ENCODE data around the gene MVP. TPM values are rescaled to one million over a fixed set of nuclear protein-coding genes. Genes with fewer than 3 reads are reported as not detected.

MVP gene
- total and polyA plus RNA-seq, 8 donors: 58.8 to 179 (median 94.7) TPM

DNA sequence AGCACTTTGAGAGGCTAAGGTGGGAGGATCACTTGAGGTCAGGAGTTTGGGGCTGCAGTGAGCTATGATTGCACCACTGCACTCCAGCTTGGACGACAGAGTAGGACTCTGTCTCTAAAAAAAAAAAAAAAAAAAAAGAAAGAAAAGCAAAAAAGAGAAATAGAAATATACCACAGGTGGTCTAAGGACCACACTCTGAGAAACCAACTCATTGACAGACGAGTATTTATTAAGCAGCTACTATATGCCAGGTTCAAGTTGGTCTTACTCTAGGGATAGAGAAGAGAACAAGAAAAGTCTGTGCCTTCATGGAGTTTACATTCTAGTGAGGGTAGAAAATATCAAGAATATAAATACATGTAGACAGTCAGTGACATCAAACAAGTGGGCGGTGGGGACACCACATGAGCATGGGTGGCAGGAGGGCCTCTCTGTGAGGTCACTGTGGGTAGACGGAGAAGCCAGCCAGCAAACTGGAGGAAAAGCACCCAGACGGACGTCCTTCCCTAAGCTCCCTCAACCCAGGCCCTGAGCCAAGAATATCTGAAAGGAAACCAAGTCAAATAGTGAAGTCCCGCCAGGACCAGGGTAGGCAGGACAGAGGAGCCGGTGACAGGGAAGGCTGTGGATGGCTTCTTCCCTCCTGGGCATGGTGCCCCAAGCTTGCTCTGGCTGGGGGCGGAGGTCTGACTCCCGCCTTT lies 38.0 kb downstream of the MVP start:
- DNase-seq: peak in 1 of 6 donors; percentile 58
- H3K27ac ChIP-seq: no peak overlapping the region
- no peak overlapping the region for H3K4me3 ChIP-seq
- TF ChIP-seq, protein P1, sequence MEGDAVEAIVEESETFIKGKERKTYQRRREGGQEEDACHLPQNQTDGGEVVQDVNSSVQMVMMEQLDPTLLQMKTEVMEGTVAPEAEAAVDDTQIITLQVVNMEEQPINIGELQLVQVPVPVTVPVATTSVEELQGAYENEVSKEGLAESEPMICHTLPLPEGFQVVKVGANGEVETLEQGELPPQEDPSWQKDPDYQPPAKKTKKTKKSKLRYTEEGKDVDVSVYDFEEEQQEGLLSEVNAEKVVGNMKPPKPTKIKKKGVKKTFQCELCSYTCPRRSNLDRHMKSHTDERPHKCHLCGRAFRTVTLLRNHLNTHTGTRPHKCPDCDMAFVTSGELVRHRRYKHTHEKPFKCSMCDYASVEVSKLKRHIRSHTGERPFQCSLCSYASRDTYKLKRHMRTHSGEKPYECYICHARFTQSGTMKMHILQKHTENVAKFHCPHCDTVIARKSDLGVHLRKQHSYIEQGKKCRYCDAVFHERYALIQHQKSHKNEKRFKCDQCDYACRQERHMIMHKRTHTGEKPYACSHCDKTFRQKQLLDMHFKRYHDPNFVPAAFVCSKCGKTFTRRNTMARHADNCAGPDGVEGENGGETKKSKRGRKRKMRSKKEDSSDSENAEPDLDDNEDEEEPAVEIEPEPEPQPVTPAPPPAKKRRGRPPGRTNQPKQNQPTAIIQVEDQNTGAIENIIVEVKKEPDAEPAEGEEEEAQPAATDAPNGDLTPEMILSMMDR (IDR thresholded peaks at IDR 0.05): no peak
- H3K27me3 ChIP-seq: no peaks in the 10 kb centered on the region
- ATAC-seq: no peak
- H3K36me3 ChIP-seq: peaks cover 0 to 9% (median 0%) of the 10 kb centered on the region in 3 donors
- peaks cover 0 to 13% (median 11%) of the 10 kb centered on the region in 3 donors for H3K4me1 ChIP-seq
- FAIRE-seq: no peak
- WGBS, 2 donors: 50 to 53% methylated on average over 10 of the region's 10 CpGs
- intact Hi-C loops (cut with DNase I): no loop called here
- H3K9me3 ChIP-seq: no peaks in the 10 kb centered on the region

DNA sequence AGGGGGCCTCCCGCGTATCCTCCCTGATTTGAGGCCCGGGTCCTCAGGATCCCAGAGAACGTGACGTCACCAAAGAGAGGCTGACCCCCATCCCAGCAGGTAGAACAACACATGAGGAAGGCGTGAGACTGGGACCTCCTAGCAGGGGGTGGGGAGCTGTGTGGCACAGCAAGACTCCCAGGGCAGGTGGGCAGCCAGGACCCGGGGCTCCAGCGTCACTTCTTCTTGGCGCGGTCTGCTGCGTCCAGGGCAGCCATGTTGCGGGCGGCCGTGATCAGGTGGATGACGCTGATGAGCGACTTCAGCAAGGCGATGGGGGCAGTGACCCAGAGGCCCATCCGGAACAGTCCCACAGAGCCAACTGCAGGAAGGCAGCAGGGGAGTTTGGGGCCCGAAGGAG lies 38.7 kb downstream of the MVP start:
- H3K9me3 ChIP-seq: no peaks in the 10 kb centered on the region
- no peak for ATAC-seq
- peaks cover 0 to 9% (median 0%) of the 10 kb centered on the region in 3 donors for H3K36me3 ChIP-seq
- DNase-seq: no peak
- intact Hi-C loops (cut with DNase I): no loop called here
- no peak overlapping the region for H3K4me3 ChIP-seq
- no peaks in the 10 kb centered on the region for H3K27me3 ChIP-seq
- WGBS, 2 donors: 91 to 95% methylated on average over 18 to 19 of the region's 19 CpGs
- no peak for FAIRE-seq
- no peak overlapping the region for H3K27ac ChIP-seq
- TF ChIP-seq, protein P1 (IDR thresholded peaks at IDR 0.05): no peak
- peaks cover 0 to 16% (median 11%) of the 10 kb centered on the region in 3 donors for H3K4me1 ChIP-seq

DNA sequence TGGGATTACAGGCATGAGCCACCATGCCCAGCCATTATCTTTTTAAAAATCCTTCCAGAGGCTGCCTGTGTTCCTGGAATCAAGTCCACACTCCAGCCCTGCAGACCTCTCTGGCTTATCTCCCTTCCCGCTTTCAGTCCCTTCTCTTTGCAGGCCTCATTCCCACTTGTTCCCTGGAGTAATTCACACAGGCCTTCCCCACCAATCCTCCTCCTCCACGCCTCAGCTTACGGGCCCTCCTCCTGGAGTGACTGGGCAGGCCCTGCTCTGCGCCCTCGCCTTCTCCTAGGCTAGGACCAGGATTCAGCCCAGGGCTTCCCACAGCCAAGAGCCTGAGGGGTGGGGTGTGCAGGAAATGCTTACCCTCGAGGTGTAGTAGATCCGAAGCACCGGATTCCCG lies 40.0 kb downstream of the MVP start:
- Histone ChIP-seq H3K27ac (no peak overlapping the region), H3K4me1 (peaks cover 0 to 16% (median 11%) of the 10 kb centered on the region in 3 donors), H3K4me3 (no peak overlapping the region), H3K9me3 (no peaks in the 10 kb centered on the region), H3K27me3 (no peaks in the 10 kb centered on the region), H3K36me3 (peaks cover 0 to 9% (median 0%) of the 10 kb centered on the region in 3 donors)
- DNase-seq (no peak), FAIRE-seq (no peak), ATAC-seq (no peak)
- WGBS, 2 donors: 88 to 92% methylated on average over 9 of the region's 9 CpGs
- TF ChIP-seq, protein P1 (IDR thresholded peaks at IDR 0.05): no peak
- intact Hi-C loops (cut with DNase I): loop anchor here in 1 of 3 donors (10.0 kb wide), 1 partner anchor 145 kb away; no protein-coding TSS in a partner anchor

DNA sequence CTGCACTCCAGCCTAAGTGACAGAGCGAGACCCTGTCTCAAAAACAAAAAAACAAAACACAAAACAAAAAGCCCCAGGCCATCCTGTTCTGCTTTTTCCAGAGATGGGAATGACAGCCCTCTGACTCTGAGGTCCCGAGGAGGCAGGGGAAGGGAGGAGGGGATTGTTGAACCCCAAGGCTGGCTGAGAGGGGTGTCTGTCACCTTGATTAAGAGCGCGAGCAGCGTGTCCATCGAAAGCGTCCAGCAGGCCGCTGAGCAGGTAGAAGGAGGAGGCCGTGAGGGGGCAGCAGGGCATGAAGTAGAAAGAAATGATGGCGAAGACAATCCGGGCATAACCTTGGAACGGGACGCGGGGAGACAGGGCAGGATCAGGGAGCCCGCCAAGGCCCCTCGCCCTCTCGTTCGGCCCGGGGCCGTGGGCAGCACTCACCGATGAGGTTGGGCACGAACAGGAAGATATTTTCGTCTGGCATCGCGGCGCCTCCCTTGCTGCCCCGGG lies 42.2 kb downstream of the MVP start:
- TF ChIP-seq, protein P1 (IDR thresholded peaks at IDR 0.05): no peak
- H3K27me3 ChIP-seq: no peaks in the 10 kb centered on the region
- peaks cover 0 to 9% (median 0%) of the 10 kb centered on the region in 3 donors for H3K36me3 ChIP-seq
- intact Hi-C loops (cut with DNase I): loop anchor here in 1 of 3 donors (10.0 kb wide), 1 partner anchor 142 kb away; no protein-coding TSS in a partner anchor
- peak overlapping the region; percentile 76 to 100 (median 89) for H3K4me3 ChIP-seq
- peak; percentile 8 to 28 (median 18) for ATAC-seq
- no peak for FAIRE-seq
- peak overlapping the region; percentile 85 to 96 (median 90) for H3K27ac ChIP-seq
- 2% methylated on average over 27 of the region's 27 CpGs for WGBS, 2 donors
- peaks cover 0 to 16% (median 11%) of the 10 kb centered on the region in 3 donors for H3K4me1 ChIP-seq
- peak in 1 of 6 donors; percentile 30 for DNase-seq
- H3K9me3 ChIP-seq: no peaks in the 10 kb centered on the region
